Measurements from ENCODE around the gene TCEAL6. TPM values are rescaled to one million over a fixed set of nuclear protein-coding genes. Genes with fewer than 3 reads are reported as not detected.
"Not testable (repeated sequence)": the region's sequence is repeated elsewhere in the genome, so short reads cannot be mapped to it uniquely, and the experiment has no call there.

TCEAL6 gene
- total RNA-seq, 1 donor from 2014 or later = not detected

- H3K36me3 Mint-ChIP-seq (ENCODE audit: low read depth); DNase-seq (ENCODE audit: low spot score); H3K27ac Mint-ChIP-seq; H3K4me1 Mint-ChIP-seq (ENCODE audit: low read depth); H3K9me3 Mint-ChIP-seq; intact Hi-C loops (cut with micrococcal nuclease): not testable (repeated sequence)
- Mint-ChIP-seq H3K27me3 (ENCODE audit: insufficient read depth) (peaks cover 12% of the 10 kb centered on the region), H3K4me3 (peak overlapping the region; percentile 12)
Observed at GRCh38 chrX:102125014-102125413, 17.3 kb downstream of the TCEAL6 start.

GRCh38 chrX:102115748-102116147 is 26.5 kb downstream of the TCEAL6 start:
- Mint-ChIP-seq H3K4me3 (no peak overlapping the region), H3K9me3 (no peaks in the 10 kb centered on the region), H3K27me3 (ENCODE audit: insufficient read depth) (no peaks in the 10 kb centered on the region), H3K27ac (no peak overlapping the region), H3K36me3 (ENCODE audit: low read depth) (no peaks in the 10 kb centered on the region), H3K4me1 (ENCODE audit: low read depth) (no peaks in the 10 kb centered on the region)
- DNase-seq (ENCODE audit: low spot score) = no peak
- intact Hi-C loops (cut with micrococcal nuclease) = no loop called here

GRCh38 chrX:102113367-102113766 is 28.9 kb downstream of the TCEAL6 start:
- Mint-ChIP-seq H3K4me1 (ENCODE audit: low read depth) (no peaks in the 10 kb centered on the region), H3K9me3 (no peaks in the 10 kb centered on the region), H3K27me3 (ENCODE audit: insufficient read depth) (no peaks in the 10 kb centered on the region), H3K36me3 (ENCODE audit: low read depth) (no peaks in the 10 kb centered on the region), H3K27ac (no peak overlapping the region), H3K4me3 (no peak overlapping the region)
- intact Hi-C loops (cut with micrococcal nuclease) = no loop called here
- no peak for DNase-seq (ENCODE audit: low spot score)

Other genes with a start within 250 kb of the TCEAL6 start
- 0.62 and 0.83 TPM in 2 replicates for gene ZMAT1, start 210.5 kb downstream of the TCEAL6 start, total RNA-seq
- not detected in 2 replicates for gene TCEAL2, start 16.8 kb downstream of the TCEAL6 start, total RNA-seq
- 0.86 and 1.3 TPM in 2 replicates for gene BEX5, start 13.5 kb upstream of the TCEAL6 start, total RNA-seq
- not detected in 2 replicates for gene TCP11X1, start 72.8 kb upstream of the TCEAL6 start, total RNA-seq
- gene NXF2, start 104.7 kb upstream of the TCEAL6 start, total RNA-seq = not detected in 2 replicates